Fibroblast of gingiva (primary cell): ENCODE measurements around the gene CRACR2A.

Source experiments
- DNase-seq: peaks from one replicate; pipeline ENCODE4 v3.0.0-alpha.2; 2011; ENCODE audit warnings: low read depth

CRACR2A gene

GRCh38 chr12:3622021-3622821 is 130.7 kb downstream of the CRACR2A start:
- DNase-seq: no peak

GRCh38 chr12:3620856-3621255 is 132.1 kb downstream of the CRACR2A start:
- no peak for DNase-seq

- no peak for DNase-seq
Observed at GRCh38 chr12:3617565-3617964, 135.3 kb downstream of the CRACR2A start.

GRCh38 chr12:3615862-3616261 is 137.0 kb downstream of the CRACR2A start:
- DNase-seq: no peak

GRCh38 chr12:3614806-3615466 is 138.0 kb downstream of the CRACR2A start:
- DNase-seq: no peak

GRCh38 chr12:3613641-3614395 is 139.1 kb downstream of the CRACR2A start:
- no peak for DNase-seq

- DNase-seq: no peak
Observed at GRCh38 chr12:3611860-3612703, 140.8 kb downstream of the CRACR2A start.

GRCh38 chr12:3607821-3608220 is 145.1 kb downstream of the CRACR2A start:
- DNase-seq: no peak

GRCh38 chr12:3607039-3607720 is 145.7 kb downstream of the CRACR2A start:
- DNase-seq: no peak

GRCh38 chr12:3606128-3606527 is 146.8 kb downstream of the CRACR2A start:
- DNase-seq: no peak

GRCh38 chr12:3605692-3606091 is 147.2 kb downstream of the CRACR2A start:
- no peak for DNase-seq

- peak; percentile 14 for DNase-seq
Observed at GRCh38 chr12:3604748-3605586, 147.9 kb downstream of the CRACR2A start.

GRCh38 chr12:3604286-3604685 is 148.6 kb downstream of the CRACR2A start:
- DNase-seq: no peak

- no peak for DNase-seq
Observed at GRCh38 chr12:3603576-3603975, 149.3 kb downstream of the CRACR2A start.

- no peak for DNase-seq
Observed at GRCh38 chr12:3602488-3602887, 150.4 kb downstream of the CRACR2A start.

- DNase-seq: no peak
Observed at GRCh38 chr12:3601461-3602150, 151.3 kb downstream of the CRACR2A start.

- no peak for DNase-seq
Observed at GRCh38 chr12:3600951-3601350, 152.0 kb downstream of the CRACR2A start.

GRCh38 chr12:3600039-3600720 is 152.7 kb downstream of the CRACR2A start:
- DNase-seq: no peak
